ENCODE measurements around the gene TOP3B.

- TF ChIP-seq CTCF (conservative IDR thresholded peaks at IDR 0.05) (no peak), EZH2 (IDR thresholded peaks at IDR 0.05; ENCODE audit: low read depth) (no peak)
Observed at GRCh38 chr22:21917959-21918261, 64.7 kb downstream of the TOP3B start.

Data from PC-9 (cell line).